HepG2 (cell line): ENCODE data around the gene DUS1L. TPM values are rescaled to one million over a fixed set of nuclear protein-coding genes. Genes with fewer than 3 reads are reported as not detected.
A peak's percentile ranks its signal among the peaks of the same experiment; 100 is the strongest.

Source experiments
- ATAC-seq: fragments of 200-7000 bp; cut with Tn5 transposase; 3 replicates; pipeline ENCODE4 v1.9.1; 2020; ENCODE audit warnings: mild to moderate bottlenecking, moderate library complexity
- BruUV-seq: library from RNA; stranded (reverse); fragments of 400-500 nt; replicated peaks from 2 replicates; lab custom pipeline; 2021; lab: Mats Ljungman, UMichigan
- CTCF ChIA-PET: fragments of 300-600 bp; formaldehyde crosslinking; extraction: SDS; loops from one replicate; lab custom pipeline; 2021; ENCODE audit warnings: low total read pairs, inconsistent platforms, low intra/inter-chr PET ratio; lab: Yijun Ruan, JAX
- POLR2A ChIA-PET: fragments of 350-600 bp; sonication (Branson Sonifier 250); formaldehyde crosslinking; loops from one replicate; lab custom pipeline; 2020; ENCODE audit warnings: antibody characterized with exemption, inconsistent platforms; lab: Yijun Ruan, JAX
- DNase-seq: peaks from one replicate; pipeline ENCODE4 v3.0.0-alpha.2; 2015; ENCODE audit warnings: low spot score
- FAIRE-seq: peaks from 3 replicates; lab custom pipeline; 2011; peaks lifted over from hg19 to GRCh38; lab: Jason Lieb, UNC
- H2AFZ ChIP-seq: one replicate; pipeline ENCODE4 v1.6.1; 2011; ENCODE audit warnings: low read length, inconsistent platforms
- H3K27ac ChIP-seq: fragments of 300-600 bp; 3 replicates; pipeline ENCODE4 v1.8.0; 2011; ENCODE audit warnings: mixed run types, mild to moderate bottlenecking, mixed read lengths, low read length, inconsistent platforms; ENCODE audit not compliant: insufficient read depth; ENCODE audit errors: extremely low read length
- H3K27me3 ChIP-seq, 2 experiments: fragments of 200-600 bp in 1 of 2; 2 replicates in 1 of 2; 3 replicates in 1 of 2; pipeline versions ENCODE4 v1.6.0 to v1.8.0; 2011; ENCODE audit warnings: low read length in 2 of 2, mild to moderate bottlenecking in 2 of 2, moderate library complexity in 2 of 2, inconsistent platforms in 1 of 2; ENCODE audit not compliant: insufficient read depth in 2 of 2, control insufficient read depth in 1 of 2
- H3K36me3 ChIP-seq, 2 experiments: fragments of 200-600 bp in 1 of 2; replicated peaks in 1 of 2; 2 replicates in 1 of 2; 3 replicates in 1 of 2; pipeline versions ENCODE4 v1.5.1 to v1.8.0; 2011; ENCODE audit warnings: low read length in 2 of 2, inconsistent platforms in 1 of 2; ENCODE audit not compliant: insufficient read depth in 2 of 2, control insufficient read depth in 1 of 2
- H3K4me1 ChIP-seq: 2 replicates; pipeline ENCODE4 v1.5.1; 2012; ENCODE audit warnings: low read length, inconsistent platforms; ENCODE audit not compliant: insufficient read depth
- H3K4me2 ChIP-seq: 2 replicates; pipeline ENCODE4 v1.6.0; 2011; ENCODE audit warnings: low read depth, low read length, inconsistent platforms
- H3K4me3 ChIP-seq, 3 experiments: fragments of 200-600 bp in 1 of 3; sonication (generic), shearing (Covaris generic) in 1 of 3; replicated peaks in 1 of 3; 2 replicates each; pipeline ENCODE4 v1.5.1; 2011 to 2016; ENCODE audit warnings: low read length in 3 of 3, inconsistent platforms in 2 of 3, low read depth in 2 of 3, mild to moderate bottlenecking in 2 of 3, control low read depth in 1 of 3, mixed read lengths in 1 of 3; ENCODE audit not compliant: insufficient read depth in 1 of 3
- H3K79me2 ChIP-seq: one replicate; pipeline ENCODE4 v1.6.1; 2011; ENCODE audit warnings: low read length, inconsistent platforms; ENCODE audit not compliant: insufficient read depth
- H3K9ac ChIP-seq: 2 replicates; pipeline ENCODE4 v1.6.0; 2011; ENCODE audit warnings: mild to moderate bottlenecking, low read depth, low read length, inconsistent platforms; ENCODE audit not compliant: insufficient read depth
- H3K9me3 ChIP-seq: 2 replicates; pipeline ENCODE4 v1.5.1; 2012; ENCODE audit warnings: mild to moderate bottlenecking, low read length
- H4K20me1 ChIP-seq: 2 replicates; pipeline ENCODE4 v1.6.0; 2011; ENCODE audit warnings: inconsistent platforms, mild to moderate bottlenecking, low read length, moderate library complexity; ENCODE audit not compliant: insufficient read depth
- AGO2 ChIP-seq: fragments of 200-400 bp; formaldehyde crosslinking; optimal IDR thresholded peaks from 2 replicates; pipeline ENCODE3; 2017; ENCODE audit warnings: mild to moderate bottlenecking, low read depth, low read length, moderate library complexity
- AKAP8 ChIP-seq: sonication (generic); formaldehyde crosslinking; IDR thresholded peaks from 2 replicates; pipeline ENCODE4 v1.5.1; 2020; ENCODE audit warnings: mild to moderate bottlenecking, missing genetic modification reagents
- ARNT2 ChIP-seq: sonication (generic); formaldehyde crosslinking; IDR thresholded peaks from 2 replicates; pipeline ENCODE4 v1.8.0; 2022; ENCODE audit warnings: mild to moderate bottlenecking, low read depth, missing genetic modification reagents, moderate library complexity
- DBP ChIP-seq: sonication (generic); formaldehyde crosslinking; IDR thresholded peaks from 2 replicates; pipeline ENCODE4 v1.4.0; 2020; ENCODE audit warnings: missing genetic modification reagents; ENCODE audit errors: not compliant biosample characterization
- FOSL1 ChIP-seq: sonication (generic); formaldehyde crosslinking; IDR thresholded peaks from 2 replicates; pipeline ENCODE4 v1.9.0; 2021; ENCODE audit warnings: missing genetic modification reagents, borderline replicate concordance
- HDAC1 ChIP-seq: sonication (generic); formaldehyde crosslinking; IDR thresholded peaks from 2 replicates; pipeline ENCODE4 v1.5.1; 2020; ENCODE audit warnings: mild to moderate bottlenecking, missing genetic modification reagents
- HNRNPL ChIP-seq: fragments of 200-400 bp; formaldehyde crosslinking; IDR thresholded peaks from 2 replicates; pipeline ENCODE4 v1.6.1; 2017; ENCODE audit warnings: mild to moderate bottlenecking, low read depth, low read length
- MAF1 ChIP-seq: sonication (generic); formaldehyde crosslinking; IDR thresholded peaks from 2 replicates; pipeline ENCODE4 v1.5.0; 2020; ENCODE audit warnings: missing genetic modification reagents, borderline replicate concordance
- PCBP1 ChIP-seq: fragments of 200-400 bp; formaldehyde crosslinking; IDR thresholded peaks from 2 replicates; pipeline ENCODE4 v1.6.1; 2017; ENCODE audit warnings: mild to moderate bottlenecking, low read depth, low read length, borderline replicate concordance
- POLR2G ChIP-seq: fragments of 200-400 bp; formaldehyde crosslinking; IDR thresholded peaks from 2 replicates; pipeline ENCODE4 v1.6.1; 2018; ENCODE audit warnings: mild to moderate bottlenecking, low read depth, low read length, moderate library complexity
- RBFOX2 ChIP-seq: fragments of 200-400 bp; formaldehyde crosslinking; IDR thresholded peaks from 2 replicates; pipeline ENCODE4 v1.6.1; 2017; ENCODE audit warnings: low read depth, mild to moderate bottlenecking, low read length
- SALL2 ChIP-seq: sonication (generic); formaldehyde crosslinking; IDR thresholded peaks from 2 replicates; pipeline ENCODE4 v1.8.1; 2023; ENCODE audit warnings: mild to moderate bottlenecking, missing genetic modification reagents, inconsistent platforms
- SRSF4 ChIP-seq: fragments of 200-400 bp; formaldehyde crosslinking; IDR thresholded peaks from one replicate; pipeline ENCODE4 v1.6.1; 2018; ENCODE audit warnings: mild to moderate bottlenecking, low read depth, low read length, moderate library complexity; ENCODE audit not compliant: poor library complexity, severe bottlenecking
- TEAD3 ChIP-seq: optimal IDR thresholded peaks from 2 replicates; pipeline ENCODE3; 2016; ENCODE audit warnings: borderline replicate concordance
- THYN1 ChIP-seq: sonication (generic); formaldehyde crosslinking; IDR thresholded peaks from 2 replicates; pipeline ENCODE4 v1.8.1; 2023; ENCODE audit warnings: low read depth, mild to moderate bottlenecking, moderate library complexity, missing genetic modification reagents, borderline replicate concordance
- ZNF274 ChIP-seq: sonication (generic); formaldehyde crosslinking; IDR thresholded peaks from 2 replicates; pipeline ENCODE4 v1.5.1; 2020; ENCODE audit warnings: mild to moderate bottlenecking, missing genetic modification reagents
- ZNF577 ChIP-seq: sonication (generic); formaldehyde crosslinking; IDR thresholded peaks from 2 replicates; pipeline ENCODE4 v1.4.0; 2020; ENCODE audit warnings: mild to moderate bottlenecking, low read depth, missing genetic modification reagents, borderline replicate concordance
- WGBS: methylation state at CpG from one replicate; pipeline ENCODE4 v1.1.6; 2017; ENCODE audit warnings: low lambda C conversion rate; 5-methylcytosine and 5-hydroxymethylcytosine counted together
- in situ Hi-C: cut with HindIII; loops from 2 replicates; pipeline ENCODE4 v1.10.0; 2017; ENCODE audit warnings: low pct_unique_long_range_greater_than_20kb; ENCODE audit not compliant: extremely low pct_ligation_motif_present
- intact Hi-C: fragments of 100-400 bp; cut with micrococcal nuclease; formaldehyde crosslinking; loops from one replicate; pipeline ENCODE4 v1.10.0; 2022; ENCODE audit not compliant: unreplicated experiment
- polyA plus RNA-seq, 8 experiments: library from polyadenylated mRNA; depleted of rRNA in 3 of 8; stranded (reverse) in 7 of 8; unstranded in 1 of 8; fragments of >200 nt; fragmentation: Illumina TruSeq in 4 of 8; extraction: Trizol in 4 of 8; gene quantifications; 2 replicates each; pipeline versions ENCODE4 v1.2.1 to v1.2.3, GENCODE V29; 2011 to 2016; ENCODE audit warnings: low read depth in 4 of 8, missing spikeins in 1 of 8, mixed read lengths in 1 of 8; ENCODE audit not compliant: insufficient read depth in 1 of 8
- total RNA-seq, 5 experiments: library from RNA; depleted of rRNA; stranded (reverse); fragments of >200 nt; fragmentation: Illumina TruSeq; extraction: Trizol; gene quantifications; 2 replicates each; pipeline ENCODE4 v1.2.3, GENCODE V29; 2016; ENCODE audit warnings: low read depth in 1 of 5

Gene DUS1L
- total and polyA plus RNA-seq, 2 of the 13 experiments (the other 11 are each of a cell fraction or from before 2014, with no cell fraction given), result 81.0 to 109 TPM

- no peak for TF ChIP-seq THYN1 (CRISPR knock-in tag)
- TF ChIP-seq SALL2 (CRISPR knock-in tag), result 0 out of 2 replicates have a peak, but pooled peaks have one; percentile 30
- 0 out of 2 replicates have a peak, but pooled peaks have one; percentile 44 for TF ChIP-seq ZNF274 (CRISPR knock-in tag)
- no peak for TF ChIP-seq TEAD3
- TF ChIP-seq AKAP8 (CRISPR knock-in tag), result 0 out of 2 replicates have a peak, but pooled peaks have one; percentile 7
- TF ChIP-seq SRSF4, result peak; percentile 10
- 0 out of 2 replicates have a peak, but pooled peaks have one; percentile 11 for TF ChIP-seq FOSL1 (CRISPR knock-in tag)
Measured at GRCh38 chr17:82011617-82012187, 53.9 kb downstream of the DUS1L start (continued).

- H2AFZ ChIP-seq, result no peak overlapping the region
- no peak for FAIRE-seq
- 95% methylated on average over 36 of the region's 39 CpGs for WGBS
- no peaks in the 10 kb centered on the region for H3K27me3 ChIP-seq
- no peaks in the 10 kb centered on the region for H3K9me3 ChIP-seq
- no TSS peak for BruUV-seq
- in situ Hi-C loops, result no loop called here
- H3K36me3 ChIP-seq, result peaks cover 40 to 63% of the 10 kb centered on the region in 2 experiments
- H4K20me1 ChIP-seq, result no peaks in the 10 kb centered on the region
- peak overlapping the region; percentile 68 for H3K27ac ChIP-seq
- peaks cover 6% of the 10 kb centered on the region for H3K79me2 ChIP-seq
- TF ChIP-seq DBP (CRISPR knock-in tag), result no peak
- TF ChIP-seq POLR2G, result peak; percentile 43; the same call in 1 of the 2 replicates
- TF ChIP-seq HNRNPL, result peak; percentile 94
- TF ChIP-seq RBFOX2, result peak; percentile 86
- TF ChIP-seq PCBP1, result 0 out of 2 replicates have a peak, but pooled peaks have one; percentile 17
- TF ChIP-seq MAF1 (CRISPR knock-in tag), result no peak
- TF ChIP-seq AKAP8 (CRISPR knock-in tag), result 0 out of 2 replicates have a peak, but pooled peaks have one; percentile 8
- TF ChIP-seq AGO2, result peak; percentile 94
- TF ChIP-seq ARNT2 (CRISPR knock-in tag), result 0 out of 2 replicates have a peak, but pooled peaks have one; percentile 19
- TF ChIP-seq HDAC1 (CRISPR knock-in tag), result no peak
- TF ChIP-seq ZNF577 (CRISPR knock-in tag), result no peak
- TF ChIP-seq, all 625 proteins: peak for 7
- CTCF ChIA-PET, result no interaction called here
- POLR2A ChIA-PET, result interaction anchor here (1.0 to 14.1 kb wide), 6 partner anchors 9 to 52 kb away, joined by 3 to 470 read pairs (median 7); no protein-coding TSS in a partner anchor
- intact Hi-C loops, result no loop called here
- Histone ChIP-seq H3K9ac (peak overlapping the region; percentile 9; the same call in 1 of the 2 replicates), H3K4me1 (peaks cover 72% of the 10 kb centered on the region), H3K4me3 (no peak overlapping the region), H3K4me2 (no peak overlapping the region)
- no peak for ATAC-seq
- DNase-seq, result no peak
Measured at GRCh38 chr17:82010575-82011525, 54.8 kb downstream of the DUS1L start.
